LNCAP (cell line): ENCODE data around the gene FCSK.

Source experiments
- TF ChIP-seq, protein P1 (sequence below): fragments of 450-650 bp; IDR thresholded peaks from 2 replicates; pipeline ENCODE4 v1.5.1; 2017; ENCODE audit warnings: mild to moderate bottlenecking

Gene FCSK

DNA sequence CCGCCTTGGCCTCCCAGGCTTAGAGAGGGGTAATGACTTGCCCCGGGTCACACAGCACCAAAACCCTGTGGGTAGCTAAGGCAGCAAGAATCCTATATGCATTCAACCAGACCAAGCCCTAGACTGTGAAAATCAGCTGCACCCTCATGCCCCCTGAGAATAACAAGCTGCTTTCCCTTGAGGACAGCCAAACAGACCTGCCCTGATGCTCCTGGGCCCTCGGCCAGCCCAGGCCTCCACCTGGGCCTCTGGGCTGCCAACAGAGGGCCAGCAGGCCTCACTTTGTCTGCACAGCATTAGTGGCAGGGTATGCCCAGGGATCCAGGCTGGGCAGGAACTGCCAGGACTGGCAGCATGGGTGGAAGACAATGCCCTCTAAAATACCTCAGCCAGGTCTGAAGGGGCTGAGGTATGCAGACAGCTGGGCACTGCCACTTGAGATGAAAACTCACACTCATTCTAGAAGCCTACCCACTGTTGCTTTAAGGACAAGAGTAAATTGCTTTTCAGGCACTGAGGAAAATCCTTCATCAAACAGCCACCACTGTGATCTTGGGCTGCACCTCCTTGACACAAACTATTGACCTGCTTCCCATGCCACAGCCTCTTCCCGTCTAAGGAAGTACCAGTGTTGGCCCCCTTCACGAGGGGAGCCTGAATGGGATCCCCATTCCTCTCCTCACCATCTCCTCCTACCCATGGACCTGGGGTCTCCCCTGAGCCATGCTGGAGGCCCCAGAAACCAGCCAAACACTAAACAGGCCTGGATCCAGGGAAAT is 24.3 kb upstream of the FCSK start:
- TF ChIP-seq, protein P1, sequence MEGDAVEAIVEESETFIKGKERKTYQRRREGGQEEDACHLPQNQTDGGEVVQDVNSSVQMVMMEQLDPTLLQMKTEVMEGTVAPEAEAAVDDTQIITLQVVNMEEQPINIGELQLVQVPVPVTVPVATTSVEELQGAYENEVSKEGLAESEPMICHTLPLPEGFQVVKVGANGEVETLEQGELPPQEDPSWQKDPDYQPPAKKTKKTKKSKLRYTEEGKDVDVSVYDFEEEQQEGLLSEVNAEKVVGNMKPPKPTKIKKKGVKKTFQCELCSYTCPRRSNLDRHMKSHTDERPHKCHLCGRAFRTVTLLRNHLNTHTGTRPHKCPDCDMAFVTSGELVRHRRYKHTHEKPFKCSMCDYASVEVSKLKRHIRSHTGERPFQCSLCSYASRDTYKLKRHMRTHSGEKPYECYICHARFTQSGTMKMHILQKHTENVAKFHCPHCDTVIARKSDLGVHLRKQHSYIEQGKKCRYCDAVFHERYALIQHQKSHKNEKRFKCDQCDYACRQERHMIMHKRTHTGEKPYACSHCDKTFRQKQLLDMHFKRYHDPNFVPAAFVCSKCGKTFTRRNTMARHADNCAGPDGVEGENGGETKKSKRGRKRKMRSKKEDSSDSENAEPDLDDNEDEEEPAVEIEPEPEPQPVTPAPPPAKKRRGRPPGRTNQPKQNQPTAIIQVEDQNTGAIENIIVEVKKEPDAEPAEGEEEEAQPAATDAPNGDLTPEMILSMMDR: no peak

DNA sequence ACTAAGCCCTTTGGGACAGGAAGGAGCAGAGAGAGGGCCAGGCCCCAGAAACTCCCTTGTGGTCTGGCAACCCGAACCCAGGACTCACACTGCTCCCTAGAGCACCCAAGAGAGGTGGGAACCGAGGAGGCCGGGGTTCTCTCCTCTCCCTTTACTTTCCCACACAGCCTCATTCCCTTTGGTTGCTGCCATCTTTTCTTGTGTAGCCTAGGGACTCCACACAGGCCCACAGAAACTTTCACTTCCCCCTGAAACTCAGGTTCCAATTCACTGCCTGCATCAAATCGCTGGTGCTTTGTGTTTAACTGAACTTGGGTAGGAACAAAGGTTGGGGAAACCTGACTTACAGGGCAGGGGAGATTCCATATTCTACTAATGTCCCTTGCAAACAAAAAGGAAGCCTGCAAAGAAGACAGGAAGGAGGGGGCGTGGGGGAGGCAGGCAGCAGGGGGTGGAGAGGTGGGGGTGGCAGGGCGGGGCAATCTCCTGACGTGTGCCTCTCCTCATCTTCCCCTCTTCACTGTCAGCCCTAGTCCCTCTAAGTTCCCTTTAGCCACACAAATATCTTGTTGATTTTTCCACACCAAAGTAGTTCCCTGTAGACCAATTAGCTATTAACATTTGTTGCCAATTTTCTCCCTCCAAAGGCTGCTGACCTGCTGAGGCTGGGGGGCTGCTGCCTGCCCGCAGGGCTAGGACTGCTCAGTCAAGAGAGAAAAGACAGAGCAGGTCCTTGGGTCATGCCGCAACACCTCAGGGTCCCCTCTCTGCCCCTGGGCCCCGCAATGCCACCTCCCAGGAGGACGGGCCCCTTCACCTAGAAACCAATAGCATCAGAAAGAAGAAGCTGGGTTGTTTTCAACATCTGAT is 23.5 kb upstream of the FCSK start:
- TF ChIP-seq, protein P1: no peak

- TF ChIP-seq, protein P1: no peak
These were observed 22.1 kb upstream of the FCSK start for GRCh38 chr16:70432356-70432722.

DNA sequence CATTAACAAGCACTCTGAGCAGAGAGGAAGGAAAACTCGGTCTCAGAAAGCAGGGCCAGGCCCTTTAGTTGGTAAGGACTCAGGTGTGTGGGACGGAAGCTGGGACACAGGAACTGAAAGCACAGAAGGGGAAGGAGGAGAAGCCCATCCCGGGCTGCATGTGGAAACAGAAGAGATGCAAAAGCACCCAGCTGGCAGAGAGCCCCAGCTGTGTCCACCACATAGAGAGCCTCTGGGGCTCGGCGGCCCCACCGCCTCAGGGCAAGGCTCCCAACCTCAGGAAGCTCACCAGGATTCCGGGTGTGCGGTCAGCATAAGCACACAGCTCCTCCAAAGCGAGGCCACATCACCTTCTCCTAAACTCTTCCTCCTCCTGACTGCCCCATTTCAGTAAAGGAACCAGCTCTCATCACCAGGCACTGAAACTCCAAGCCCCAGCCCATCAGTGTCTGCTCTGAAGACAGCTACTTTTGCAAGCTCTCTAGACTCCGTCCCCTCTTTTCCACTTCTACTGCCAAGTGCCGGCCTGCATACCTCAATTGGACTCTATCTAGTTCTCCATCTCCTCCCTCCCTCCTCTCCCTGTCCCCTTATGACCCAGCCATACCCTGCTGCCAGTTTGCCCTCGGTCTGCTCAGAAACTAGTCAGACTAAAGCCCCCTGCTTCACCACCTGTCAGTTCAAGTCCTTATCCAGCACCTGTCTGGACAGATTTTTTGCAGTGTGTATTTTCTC is 21.5 kb upstream of the FCSK start:
- TF ChIP-seq, protein P1: no peak

- TF ChIP-seq, protein P1: no peak
These were observed 20.8 kb upstream of the FCSK start for GRCh38 chr16:70433458-70434103.

GRCh38 chr16:70434484-70435260 is 19.7 kb upstream of the FCSK start:
- TF ChIP-seq, protein P1: no peak
